OCI-LY3 (cell line): ENCODE results near the gene FXYD2.

Source experiments
- CTCF ChIP-seq: fragments of 200-600, 300-600 bp; sonication (generic); IDR thresholded peaks from 2 replicates; pipeline ENCODE4 v1.5.1; 2014; ENCODE audit warnings: antibody characterized with exemption, low read length, low read depth
- EZH2phosphoT487 ChIP-seq: fragments of 200-600 bp; shearing (Covaris generic); IDR thresholded peaks from 2 replicates; pipeline ENCODE4 v1.6.1; 2018; ENCODE audit warnings: antibody characterized with exemption, mixed run types, low read depth

- TF ChIP-seq CTCF (no peak), EZH2phosphoT487 (no peak)
These were observed 35.6 kb upstream of the FXYD2 start for GRCh38 chr11:117860139-117860538.
